ENCODE measurements around the gene TRERF1. TPM values are rescaled to one million over a fixed set of nuclear protein-coding genes. Genes with fewer than 3 reads are reported as not detected.

The TRERF1 gene
- total RNA-seq, 1 donor from 2014 or later, result 20.6 TPM

DNA sequence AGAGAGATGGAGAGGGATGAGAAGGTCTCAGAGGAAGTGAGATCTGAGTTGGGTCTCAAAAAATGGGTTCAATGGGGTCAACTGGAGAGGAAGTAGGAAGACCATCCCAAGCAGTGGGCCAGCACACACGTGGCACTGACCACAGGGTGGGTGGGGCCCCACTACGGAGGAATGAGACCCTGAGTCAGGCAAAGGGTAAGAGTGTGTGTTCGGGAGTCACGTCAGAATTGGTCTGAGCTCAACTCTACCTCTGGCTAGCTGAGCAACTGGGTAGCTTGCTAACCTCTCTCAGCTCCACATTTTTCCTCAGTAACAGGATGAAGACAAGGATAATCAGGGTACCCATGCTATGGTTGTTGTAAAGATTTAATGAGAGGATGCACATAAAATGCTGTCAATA lies 79.0 kb downstream of the TRERF1 start:
- no peaks in the 10 kb centered on the region for H3K27me3 ChIP-seq
- H3K4me1 ChIP-seq, result peaks cover 25% of the 10 kb centered on the region
- no peaks in the 10 kb centered on the region for H3K36me3 ChIP-seq
- no peak overlapping the region for H3K4me3 ChIP-seq
- no peaks in the 10 kb centered on the region for H3K9me3 ChIP-seq
- TF ChIP-seq POLR2AphosphoS5 (IDR thresholded peaks at IDR 0.05; ENCODE audit: insufficient read depth in 1 of 2, low read depth in 1 of 2) (no peak), POLR2A (IDR thresholded peaks at IDR 0.05) (no peak)
- TF ChIP-seq, protein P1, sequence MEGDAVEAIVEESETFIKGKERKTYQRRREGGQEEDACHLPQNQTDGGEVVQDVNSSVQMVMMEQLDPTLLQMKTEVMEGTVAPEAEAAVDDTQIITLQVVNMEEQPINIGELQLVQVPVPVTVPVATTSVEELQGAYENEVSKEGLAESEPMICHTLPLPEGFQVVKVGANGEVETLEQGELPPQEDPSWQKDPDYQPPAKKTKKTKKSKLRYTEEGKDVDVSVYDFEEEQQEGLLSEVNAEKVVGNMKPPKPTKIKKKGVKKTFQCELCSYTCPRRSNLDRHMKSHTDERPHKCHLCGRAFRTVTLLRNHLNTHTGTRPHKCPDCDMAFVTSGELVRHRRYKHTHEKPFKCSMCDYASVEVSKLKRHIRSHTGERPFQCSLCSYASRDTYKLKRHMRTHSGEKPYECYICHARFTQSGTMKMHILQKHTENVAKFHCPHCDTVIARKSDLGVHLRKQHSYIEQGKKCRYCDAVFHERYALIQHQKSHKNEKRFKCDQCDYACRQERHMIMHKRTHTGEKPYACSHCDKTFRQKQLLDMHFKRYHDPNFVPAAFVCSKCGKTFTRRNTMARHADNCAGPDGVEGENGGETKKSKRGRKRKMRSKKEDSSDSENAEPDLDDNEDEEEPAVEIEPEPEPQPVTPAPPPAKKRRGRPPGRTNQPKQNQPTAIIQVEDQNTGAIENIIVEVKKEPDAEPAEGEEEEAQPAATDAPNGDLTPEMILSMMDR (IDR thresholded peaks at IDR 0.05), result no peak
- intact Hi-C loops (cut with DNase I), result no loop called here
- no peak for DNase-seq (ENCODE audit: extremely low spot score in 2 of 2)
- no peak overlapping the region for H3K27ac ChIP-seq

GRCh38 chr6:42370323-42370985 lies 81.3 kb downstream of the TRERF1 start:
- H3K4me1 ChIP-seq, result peaks cover 41% of the 10 kb centered on the region
- H3K9me3 ChIP-seq, result no peaks in the 10 kb centered on the region
- no peak overlapping the region for H3K4me3 ChIP-seq
- intact Hi-C loops (cut with DNase I), result no loop called here
- no peak overlapping the region for H3K27ac ChIP-seq
- no peaks in the 10 kb centered on the region for H3K36me3 ChIP-seq
- DNase-seq (ENCODE audit: extremely low spot score in 2 of 2), result no peak
- no peaks in the 10 kb centered on the region for H3K27me3 ChIP-seq
- TF ChIP-seq, protein P1 (IDR thresholded peaks at IDR 0.05), result no peak
- no peak for TF ChIP-seq POLR2A (IDR thresholded peaks at IDR 0.05)
- no peak for TF ChIP-seq POLR2AphosphoS5 (IDR thresholded peaks at IDR 0.05; ENCODE audit: insufficient read depth in 1 of 2, low read depth in 1 of 2)

DNA sequence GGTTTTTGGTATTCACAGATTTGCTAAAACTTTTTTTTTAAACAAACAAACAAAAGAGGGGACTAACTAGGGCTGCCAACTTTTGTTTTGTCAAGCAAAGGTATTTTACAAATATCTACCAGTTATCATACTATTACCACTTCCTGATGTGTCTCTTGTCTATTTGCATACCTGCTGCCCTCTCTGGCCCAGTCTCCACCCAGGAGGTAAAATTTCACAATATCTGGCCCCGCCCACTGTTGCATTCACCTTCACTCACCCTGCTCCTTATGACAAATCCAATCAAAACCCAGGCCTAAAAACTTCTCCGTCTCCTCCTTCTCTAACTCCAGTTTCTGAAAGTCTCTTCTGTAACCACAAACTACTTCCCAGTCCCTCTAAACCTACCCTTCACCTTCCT lies 82.2 kb downstream of the TRERF1 start:
- H3K27ac ChIP-seq, result no peak overlapping the region
- H3K27me3 ChIP-seq, result no peaks in the 10 kb centered on the region
- no peak overlapping the region for H3K4me3 ChIP-seq
- no peak for DNase-seq (ENCODE audit: extremely low spot score in 2 of 2)
- H3K4me1 ChIP-seq, result peaks cover 50% of the 10 kb centered on the region
- H3K9me3 ChIP-seq, result no peaks in the 10 kb centered on the region
- H3K36me3 ChIP-seq, result no peaks in the 10 kb centered on the region
- TF ChIP-seq, protein P1 (IDR thresholded peaks at IDR 0.05), result no peak
- TF ChIP-seq POLR2A (IDR thresholded peaks at IDR 0.05) (no peak), POLR2AphosphoS5 (IDR thresholded peaks at IDR 0.05; ENCODE audit: insufficient read depth in 1 of 2, low read depth in 1 of 2) (no peak)
- intact Hi-C loops (cut with DNase I), result no loop called here

DNA sequence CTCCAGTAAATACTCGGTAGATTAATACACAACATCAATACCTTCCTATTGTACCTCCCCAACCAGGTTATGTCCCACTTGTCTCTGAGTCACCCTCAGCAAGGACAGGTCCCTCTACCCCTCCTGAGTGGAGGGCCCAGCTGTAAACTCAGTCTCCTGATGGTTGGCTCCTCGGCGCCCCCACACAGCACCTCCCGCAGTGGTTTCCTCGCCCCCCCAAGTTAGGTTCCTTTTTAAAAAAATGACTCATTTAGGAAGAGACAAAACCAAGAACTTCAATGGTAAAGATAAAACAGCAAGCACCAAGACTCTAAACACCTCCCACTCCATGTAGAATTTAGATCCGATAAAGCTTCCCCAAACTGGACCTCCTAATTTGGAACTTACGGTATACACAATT lies 83.5 kb downstream of the TRERF1 start:
- Histone ChIP-seq H3K4me1 (peaks cover 47% of the 10 kb centered on the region), H3K36me3 (no peaks in the 10 kb centered on the region), H3K4me3 (no peak overlapping the region), H3K27ac (no peak overlapping the region), H3K9me3 (no peaks in the 10 kb centered on the region), H3K27me3 (no peaks in the 10 kb centered on the region)
- intact Hi-C loops (cut with DNase I), result no loop called here
- TF ChIP-seq POLR2A (IDR thresholded peaks at IDR 0.05), result no peak
- no peak for TF ChIP-seq POLR2AphosphoS5 (IDR thresholded peaks at IDR 0.05; ENCODE audit: insufficient read depth in 1 of 2, low read depth in 1 of 2)
- TF ChIP-seq, protein P1 (IDR thresholded peaks at IDR 0.05), result no peak
- DNase-seq (ENCODE audit: extremely low spot score in 2 of 2), result no peak

DNA sequence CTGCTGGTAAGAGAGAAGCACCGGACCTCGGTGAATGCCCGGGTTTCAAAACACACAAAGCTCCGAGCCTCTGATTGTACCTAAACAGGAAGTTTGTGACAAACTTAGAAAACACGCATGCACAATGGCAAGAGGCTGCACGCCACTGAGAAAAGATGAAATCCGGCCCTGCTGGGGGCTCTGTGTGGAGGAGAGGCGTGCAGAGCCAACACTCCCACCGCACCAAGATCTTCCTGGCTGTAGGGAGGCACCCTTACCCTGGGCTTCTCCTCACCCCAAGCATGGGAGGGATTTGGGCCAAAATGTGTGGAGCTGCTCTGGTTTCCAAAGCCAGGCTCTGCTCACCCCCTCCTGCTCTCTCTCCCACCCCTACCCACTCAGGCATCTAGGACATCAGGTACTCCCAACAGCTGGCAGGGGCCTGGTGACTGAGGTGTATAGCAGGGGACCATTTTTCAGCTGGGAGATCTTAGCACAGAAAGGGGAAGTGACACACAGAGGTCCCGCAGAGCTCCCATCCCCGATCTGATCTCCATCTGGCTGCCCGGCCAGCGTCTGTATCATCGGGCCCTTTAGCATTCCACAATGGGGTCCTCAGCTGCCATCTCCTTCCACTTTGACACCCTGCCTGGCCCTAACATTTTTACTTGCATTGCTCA lies 84.2 kb downstream of the TRERF1 start:
- no peak for DNase-seq (ENCODE audit: extremely low spot score in 2 of 2)
- peak overlapping the region; percentile 32 for H3K27ac ChIP-seq
- intact Hi-C loops (cut with DNase I), result no loop called here

More for the DNA sequence above, 84.2 kb downstream of the TRERF1 start:
- no peaks in the 10 kb centered on the region for H3K9me3 ChIP-seq
- H3K4me1 ChIP-seq, result peaks cover 47% of the 10 kb centered on the region
- H3K27me3 ChIP-seq, result no peaks in the 10 kb centered on the region
- no peaks in the 10 kb centered on the region for H3K36me3 ChIP-seq
- H3K4me3 ChIP-seq, result no peak overlapping the region
- TF ChIP-seq POLR2A (IDR thresholded peaks at IDR 0.05) (no peak), POLR2AphosphoS5 (IDR thresholded peaks at IDR 0.05; ENCODE audit: insufficient read depth in 1 of 2, low read depth in 1 of 2) (no peak)
- TF ChIP-seq, protein P1 (IDR thresholded peaks at IDR 0.05), result no peak
